ENCODE data around the gene GFI1B.

DNA sequence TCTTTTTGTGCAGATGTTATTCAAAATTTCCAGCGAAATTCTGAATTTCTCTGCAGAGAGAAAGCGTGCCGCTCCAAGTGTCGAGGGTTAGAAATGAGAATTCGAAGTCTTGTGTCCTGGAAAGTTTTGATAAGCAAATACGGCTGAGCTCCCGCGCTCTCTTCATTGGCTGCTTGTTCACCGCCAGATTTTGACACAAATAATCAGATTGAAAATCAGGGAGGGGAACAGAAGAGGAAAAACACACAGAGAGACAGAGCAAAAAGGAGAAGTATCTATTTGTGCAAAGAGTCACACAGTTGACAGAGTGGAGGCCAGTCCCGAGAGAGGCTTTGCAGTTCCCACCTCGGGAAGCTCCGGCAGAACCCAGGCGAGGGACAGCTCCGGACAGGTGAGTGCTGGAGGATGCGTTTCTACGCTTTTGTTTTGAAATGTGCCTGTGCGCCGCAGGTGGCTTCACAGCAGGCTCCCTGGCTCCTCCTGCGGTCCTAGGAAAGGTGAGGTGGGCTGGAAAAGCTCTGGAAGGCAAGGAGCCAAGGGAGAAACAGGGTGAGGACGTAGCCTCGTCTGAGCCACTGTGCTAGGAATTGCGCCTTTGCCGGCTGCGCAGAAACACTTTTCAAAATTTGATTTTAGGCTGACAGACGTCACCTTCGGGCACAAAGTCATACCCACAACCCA lies at the start of gene GFI1B:
- TF ChIP-seq, protein P1, sequence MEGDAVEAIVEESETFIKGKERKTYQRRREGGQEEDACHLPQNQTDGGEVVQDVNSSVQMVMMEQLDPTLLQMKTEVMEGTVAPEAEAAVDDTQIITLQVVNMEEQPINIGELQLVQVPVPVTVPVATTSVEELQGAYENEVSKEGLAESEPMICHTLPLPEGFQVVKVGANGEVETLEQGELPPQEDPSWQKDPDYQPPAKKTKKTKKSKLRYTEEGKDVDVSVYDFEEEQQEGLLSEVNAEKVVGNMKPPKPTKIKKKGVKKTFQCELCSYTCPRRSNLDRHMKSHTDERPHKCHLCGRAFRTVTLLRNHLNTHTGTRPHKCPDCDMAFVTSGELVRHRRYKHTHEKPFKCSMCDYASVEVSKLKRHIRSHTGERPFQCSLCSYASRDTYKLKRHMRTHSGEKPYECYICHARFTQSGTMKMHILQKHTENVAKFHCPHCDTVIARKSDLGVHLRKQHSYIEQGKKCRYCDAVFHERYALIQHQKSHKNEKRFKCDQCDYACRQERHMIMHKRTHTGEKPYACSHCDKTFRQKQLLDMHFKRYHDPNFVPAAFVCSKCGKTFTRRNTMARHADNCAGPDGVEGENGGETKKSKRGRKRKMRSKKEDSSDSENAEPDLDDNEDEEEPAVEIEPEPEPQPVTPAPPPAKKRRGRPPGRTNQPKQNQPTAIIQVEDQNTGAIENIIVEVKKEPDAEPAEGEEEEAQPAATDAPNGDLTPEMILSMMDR (conservative IDR thresholded peaks at IDR 0.05; ENCODE audit: low read length), result no peak
- no peak for TF ChIP-seq EZH2phosphoT487 (IDR thresholded peaks at IDR 0.05; ENCODE audit: borderline replicate concordance)

Measured in Loucy (cell line).